NCI-H774 (cell line): ENCODE data around the gene HS3ST5.
A peak's percentile ranks its signal among the peaks of the same experiment; 100 is the strongest.
"Not testable (repeated sequence)": the region's sequence is repeated elsewhere in the genome, so short reads cannot be mapped to it uniquely, and the experiment has no call there.

Experiments
- DNase-seq: peaks from one replicate; lab custom pipeline; 2025; lab: John Stamatoyannopoulos, UW

The HS3ST5 gene

DNA sequence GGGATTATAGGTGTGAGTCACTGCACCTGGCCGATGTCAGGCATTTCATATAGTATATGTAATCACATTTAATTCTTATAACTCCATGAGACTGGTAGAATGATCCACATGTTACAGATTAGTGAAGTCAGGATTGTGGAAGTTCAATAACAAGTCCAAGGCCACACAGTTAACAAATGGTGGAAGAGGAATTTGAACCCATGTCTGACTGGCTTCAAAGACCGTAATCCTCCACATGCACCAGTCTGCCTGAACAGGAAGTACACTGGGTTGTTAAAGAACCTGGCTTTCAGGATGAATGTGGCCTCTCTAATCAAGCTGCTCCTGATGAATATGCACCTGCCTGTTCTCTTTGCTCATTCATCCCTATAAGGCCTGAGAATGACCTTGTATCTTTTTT lies 249.9 kb downstream of the HS3ST5 start:
- DNase-seq = no peak

GRCh38 chr6:114090626-114091025 lies 252.2 kb downstream of the HS3ST5 start:
- DNase-seq = no peak

DNA sequence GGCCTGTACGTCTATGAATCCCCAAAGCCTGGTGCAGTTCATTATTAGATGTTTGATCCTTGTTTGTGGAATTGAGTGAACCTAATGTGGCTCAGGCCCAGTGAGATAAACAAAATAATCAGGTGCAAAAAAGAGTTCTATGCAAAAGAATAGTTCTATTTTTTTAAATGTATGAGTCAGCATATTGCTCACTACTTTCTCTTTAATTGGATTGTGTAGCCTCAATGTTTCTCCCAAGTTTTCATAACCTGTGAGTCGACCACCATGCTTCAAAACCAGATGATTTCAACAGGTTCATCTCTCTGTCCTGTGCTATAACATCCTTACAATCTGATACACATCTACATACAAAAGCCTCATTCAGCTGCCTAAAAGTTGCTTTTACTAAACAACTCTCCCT lies 255.3 kb downstream of the HS3ST5 start:
- no peak for DNase-seq

- DNase-seq = no peak
Observed at GRCh38 chr6:114085211-114085610, 257.6 kb downstream of the HS3ST5 start.

GRCh38 chr6:114084327-114084890 lies 258.4 kb downstream of the HS3ST5 start:
- DNase-seq = no peak

GRCh38 chr6:114083251-114083650 lies 259.6 kb downstream of the HS3ST5 start:
- DNase-seq = no peak

DNA sequence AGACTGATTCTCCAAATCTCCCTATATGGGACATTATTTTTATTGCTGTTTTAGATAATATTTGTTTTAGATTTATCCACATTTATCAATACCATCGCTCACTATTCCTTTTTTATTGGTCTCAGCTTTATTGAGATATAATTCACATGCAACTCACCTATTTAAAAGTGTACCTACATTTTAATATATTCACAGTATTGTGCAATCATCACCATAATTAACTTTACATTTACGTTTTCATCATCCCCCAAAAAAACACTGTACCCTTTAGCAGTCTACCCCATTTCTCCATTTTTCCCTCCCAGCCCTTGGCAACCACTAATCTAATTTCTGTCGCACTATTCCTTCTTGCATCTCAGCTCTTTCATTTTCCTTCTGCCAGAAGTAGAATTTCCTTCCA lies 261.1 kb downstream of the HS3ST5 start:
- DNase-seq = no peak

- no peak for DNase-seq
Observed at GRCh38 chr6:114080891-114081510, 261.8 kb downstream of the HS3ST5 start.

- DNase-seq = not testable (repeated sequence)
Observed at GRCh38 chr6:114080410-114080809, 262.4 kb downstream of the HS3ST5 start.

GRCh38 chr6:114075777-114076176 lies 267.0 kb downstream of the HS3ST5 start:
- no peak for DNase-seq

- DNase-seq = no peak
Observed at GRCh38 chr6:114075300-114075699, 267.5 kb downstream of the HS3ST5 start.

DNA sequence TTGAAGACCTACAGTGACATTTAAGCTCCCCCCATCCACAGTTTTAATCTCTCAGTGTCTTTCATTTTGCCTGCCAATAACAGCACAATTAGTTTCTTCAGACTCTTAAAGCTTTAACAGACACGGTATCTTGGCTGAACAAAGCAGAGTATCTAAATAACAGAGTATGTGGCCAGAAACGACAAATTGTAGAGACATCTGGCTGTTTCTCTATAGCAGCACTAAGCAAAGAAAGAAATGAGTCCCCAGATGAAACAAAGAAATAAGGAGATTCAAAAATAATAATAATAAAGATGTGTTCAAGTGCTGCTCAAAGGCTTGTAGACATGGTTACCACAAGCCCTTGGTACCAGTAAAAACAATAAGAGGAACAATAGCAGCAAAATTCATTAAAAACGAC lies 274.1 kb downstream of the HS3ST5 start:
- DNase-seq = no peak

DNA sequence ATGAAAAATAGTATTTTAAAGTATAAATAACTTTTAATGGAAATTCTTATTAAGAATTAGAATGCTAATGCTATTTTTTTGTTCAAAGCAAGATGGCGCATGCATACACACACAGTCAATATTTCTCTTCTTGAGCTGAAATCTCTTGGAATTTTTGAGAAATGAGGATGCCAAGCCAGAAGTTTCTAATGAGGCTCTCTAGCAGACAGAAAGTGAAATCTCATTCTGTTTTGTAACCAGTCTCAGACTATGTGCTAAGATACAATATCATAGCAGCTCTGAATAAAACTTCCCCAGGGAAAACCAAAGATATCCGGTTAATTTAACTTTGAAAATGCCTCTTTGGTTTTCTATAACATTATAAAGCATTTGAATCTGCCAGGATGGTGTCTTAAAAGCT lies 274.7 kb downstream of the HS3ST5 start:
- DNase-seq = no peak

GRCh38 chr6:114064862-114065261 lies 278.0 kb downstream of the HS3ST5 start:
- DNase-seq = no peak

GRCh38 chr6:114063956-114064355 lies 278.9 kb downstream of the HS3ST5 start:
- no peak for DNase-seq

DNA sequence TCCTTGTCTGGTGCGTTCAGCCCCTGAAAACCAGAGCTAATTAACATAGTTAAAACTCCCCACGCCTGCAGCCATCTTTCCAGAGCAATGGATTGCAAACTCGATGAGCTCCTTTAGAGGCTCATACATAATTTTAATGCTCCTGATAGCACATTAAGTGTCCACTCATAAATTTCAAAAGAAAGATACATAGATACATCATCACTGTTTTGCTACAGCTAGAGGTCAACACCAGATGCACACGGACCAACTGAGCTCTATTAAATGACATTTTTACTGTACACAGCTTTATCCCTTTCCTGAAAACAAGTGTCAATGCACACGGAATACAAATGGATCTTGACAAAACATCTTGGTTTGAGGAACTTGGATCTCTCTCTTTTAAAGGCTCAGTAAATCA lies 280.6 kb downstream of the HS3ST5 start:
- no peak for DNase-seq

- DNase-seq = no peak
Observed at GRCh38 chr6:114061741-114062140, 281.1 kb downstream of the HS3ST5 start.

DNA sequence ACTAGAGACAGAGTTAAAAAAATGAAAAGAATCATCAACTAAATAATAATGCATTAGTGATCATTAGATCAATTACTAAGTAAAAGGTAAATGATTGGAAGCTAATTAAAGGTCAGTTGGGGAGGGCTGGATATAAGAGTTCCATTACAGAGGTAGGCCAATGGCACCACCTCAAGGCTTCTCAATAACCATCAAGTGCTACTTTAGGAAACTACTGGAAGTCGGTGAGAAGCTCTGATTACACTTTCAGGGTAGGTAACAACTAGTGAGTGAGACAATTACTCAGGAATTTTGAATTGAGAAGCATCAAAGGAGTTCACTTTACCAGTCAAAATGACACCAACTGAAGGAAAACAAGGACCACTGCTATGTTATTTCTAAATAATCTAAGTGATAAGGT lies 281.7 kb downstream of the HS3ST5 start:
- no peak for DNase-seq

DNA sequence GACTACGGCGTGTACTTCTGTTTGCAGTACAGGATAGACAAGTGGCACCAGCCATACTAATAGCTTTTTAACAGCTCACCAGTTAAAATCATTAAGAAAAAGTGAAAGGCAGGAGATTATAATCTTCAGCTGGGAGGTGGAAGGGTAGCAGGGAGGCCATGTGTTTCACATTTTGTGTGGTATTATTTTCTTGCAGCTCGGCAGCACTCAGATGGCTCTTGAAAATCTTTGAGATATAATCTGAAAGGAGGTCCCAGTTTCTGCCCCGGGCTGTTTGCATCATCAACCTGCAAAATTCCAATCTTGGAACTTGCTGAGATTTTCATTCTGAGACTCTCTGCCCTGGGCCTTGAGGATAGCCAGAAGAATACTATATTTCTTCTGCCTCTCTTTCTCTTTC lies 284.4 kb downstream of the HS3ST5 start:
- no peak for DNase-seq

DNA sequence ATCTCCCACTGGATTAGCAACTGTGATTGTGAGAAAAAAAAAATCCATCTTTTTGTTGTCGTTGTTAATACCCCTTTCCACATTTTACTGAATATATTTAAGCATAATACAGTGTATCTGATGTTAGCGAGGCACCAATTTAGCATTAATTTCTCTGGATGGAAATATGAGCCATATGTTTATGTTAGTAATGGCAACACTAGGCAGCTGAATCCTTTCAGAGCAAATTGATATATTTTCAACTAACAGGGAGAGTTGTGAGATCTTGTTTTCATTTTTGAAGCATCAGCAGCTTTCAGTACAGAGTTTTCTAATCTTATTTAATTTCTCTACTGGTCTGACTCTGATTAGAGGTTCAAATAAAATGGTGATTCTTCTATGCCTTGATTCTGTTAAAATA lies 287.1 kb downstream of the HS3ST5 start:
- DNase-seq = no peak

- no peak for DNase-seq
Observed at GRCh38 chr6:114055349-114055748, 287.5 kb downstream of the HS3ST5 start.

GRCh38 chr6:114053791-114054190 lies 289.0 kb downstream of the HS3ST5 start:
- no peak for DNase-seq

DNA sequence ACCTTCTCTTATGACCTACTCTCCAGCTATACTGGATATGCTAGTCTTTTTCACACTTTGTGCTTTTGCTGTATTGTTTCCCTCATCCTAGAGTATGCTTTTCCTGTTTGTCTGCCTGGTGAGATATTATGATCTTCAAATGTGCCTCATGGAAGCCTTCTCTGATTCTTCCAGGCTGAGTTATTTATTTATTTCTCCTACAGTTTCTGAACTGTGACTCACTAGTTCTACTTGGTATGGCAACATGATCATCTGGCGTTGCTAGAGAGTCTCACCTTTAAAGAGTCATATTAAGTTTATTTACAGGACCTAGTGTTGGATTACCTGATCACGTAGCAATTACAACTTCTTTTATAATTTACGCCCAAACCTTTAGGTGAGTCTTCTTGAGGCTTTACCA lies 290.7 kb downstream of the HS3ST5 start:
- DNase-seq = no peak

DNA sequence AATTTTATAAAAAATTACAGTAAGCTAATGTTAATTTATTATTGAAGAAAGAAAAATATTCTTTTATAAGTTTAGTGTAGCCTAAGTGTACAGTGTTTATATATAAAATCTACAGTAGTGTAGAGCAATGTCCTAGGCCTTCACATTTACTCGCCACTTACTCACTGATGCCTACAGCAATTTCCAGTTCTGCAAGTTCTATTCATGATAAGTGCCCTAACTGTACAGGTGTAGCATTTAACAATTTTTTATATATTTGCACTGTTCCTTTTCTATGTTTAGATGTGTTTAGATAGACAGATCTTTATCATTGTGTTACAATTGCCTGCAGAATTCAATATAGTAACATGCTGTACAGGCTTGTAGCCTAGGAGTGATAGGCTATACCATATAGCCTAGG lies 291.8 kb downstream of the HS3ST5 start:
- DNase-seq = peak; percentile 70
